ENCODE measurements around the gene GMCL2. TPM values are rescaled to one million over a fixed set of nuclear protein-coding genes. Genes with fewer than 3 reads are reported as not detected.

The GMCL2 gene
- total and polyA plus RNA-seq, 9 of the 15 experiments (the other 6 are each of a cell fraction or from before 2014, with no cell fraction given): 0.04 TPM; not detected in 8

DNA sequence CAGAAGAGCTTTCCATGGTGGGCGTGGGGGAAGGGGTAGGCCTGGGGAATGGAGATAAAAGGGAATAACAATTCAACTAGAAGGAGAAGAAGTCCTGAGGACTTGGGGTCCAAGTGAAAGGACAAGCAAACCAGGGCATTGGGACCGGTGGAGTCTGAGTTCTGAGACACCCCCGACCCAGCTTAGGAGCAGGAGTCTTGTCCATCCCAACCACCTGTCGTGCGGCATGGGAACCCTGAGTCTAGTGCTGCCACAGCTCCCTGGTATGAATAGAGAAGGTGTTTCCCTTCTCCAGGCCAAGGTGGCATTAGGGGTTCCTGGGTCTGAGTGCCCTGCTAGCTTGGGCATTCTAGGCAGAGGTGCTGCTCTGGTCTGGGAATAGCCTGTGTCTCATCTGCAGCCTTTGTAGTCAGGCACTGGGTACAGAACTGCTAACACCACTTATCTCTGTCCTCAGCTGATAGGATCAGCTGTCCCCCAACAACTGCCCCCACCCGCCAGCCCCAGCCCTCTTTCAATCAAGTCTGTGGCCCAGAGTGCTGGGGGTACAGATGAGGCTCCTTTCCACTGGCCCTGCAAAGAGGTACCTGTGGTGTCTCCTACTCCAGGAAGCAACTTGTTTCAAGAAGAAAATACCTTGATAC lies 27.1 kb upstream of the GMCL2 start:
- POLR2A ChIA-PET: interaction anchor here (0.6 to 12.7 kb wide), 15 partner anchors 10 to 549 kb away, joined by 3 to 162 read pairs (median 3); partner anchors contain the start of genes HNRNPAB and PHYKPL
- peaks cover 0 to 14% of the 10 kb centered on the region in 2 experiments; a peak in 3 of 5 replicates for H3K4me1 ChIP-seq (replicated peaks in 1 of 2; ENCODE audit: control insufficient read depth in 2 of 2, insufficient read depth in 2 of 2, low read length in 2 of 2)
- 74% methylated on average over 6 of the region's 6 CpGs for WGBS (ENCODE audit: insufficient coverage, low coverage, missing lambda C conversion rate)

More for the DNA sequence above, 27.1 kb upstream of the GMCL2 start:
- in situ Hi-C loops (cut with MboI) (no loop called here), intact Hi-C loops (cut with micrococcal nuclease) (no loop called here)
- H3K27ac ChIP-seq (ENCODE audit: extremely low read depth, low read depth, low read length): peak overlapping the region; percentile 22; the same call in 1 of the 3 replicates
- H2AFZ ChIP-seq (ENCODE audit: low read depth, low read length): no peak overlapping the region
- H3K9me1 ChIP-seq (ENCODE audit: control insufficient read depth, insufficient read depth, low read length): no peaks in the 10 kb centered on the region
- no peak for TF ChIP-seq ZBTB5 (IDR thresholded peaks at IDR 0.05)
- TF ChIP-seq POLR2G (IDR thresholded peaks at IDR 0.05; ENCODE audit: low read depth, low read length): peak; percentile 50; the same call in 1 of the 2 replicates
- peak; percentile 24 for TF ChIP-seq SUPT5H (IDR thresholded peaks at IDR 0.05)
- peak; percentile 46; the same call in 1 of the 2 replicates for TF ChIP-seq POLR2AphosphoS5 (IDR thresholded peaks at IDR 0.05; ENCODE audit: control insufficient read depth, insufficient read depth, low read depth, low read length)
- no peak for TF ChIP-seq HOXB6 (CRISPR knock-in tag; IDR thresholded peaks at IDR 0.05; ENCODE audit: borderline replicate concordance)
- 0 out of 2 replicates have a peak, but pooled peaks have one; percentile 28 for TF ChIP-seq ZNF431 (CRISPR knock-in tag; IDR thresholded peaks at IDR 0.05)
- peak; percentile 27; the same call in 1 of the 2 replicates for TF ChIP-seq POLR2A (conservative IDR thresholded peaks at IDR 0.05)
- no peak for TF ChIP-seq MLX (CRISPR knock-in tag; conservative IDR thresholded peaks at IDR 0.05)
- no peak for TF ChIP-seq ZNF583 (CRISPR knock-in tag; IDR thresholded peaks at IDR 0.05)
- TF ChIP-seq EP400 (IDR thresholded peaks at IDR 0.05): no peak
- no peak for TF ChIP-seq OTX1 (CRISPR knock-in tag; IDR thresholded peaks at IDR 0.05)
- no peak for TF ChIP-seq TCF3 (CRISPR knock-in tag; IDR thresholded peaks at IDR 0.05)
- DNase-seq (ENCODE audit: extremely low read depth in 1 of 4, low spot score in 3 of 4) (no peak), ATAC-seq (no peak), FAIRE-seq (no peak)
- H3K4me3 ChIP-seq: no peak overlapping the region
- peaks cover 89% of the 10 kb centered on the region for H3K36me3 ChIP-seq (ENCODE audit: control insufficient read depth, insufficient read depth, low read length)
- H3K9me3 ChIP-seq (replicated peaks; ENCODE audit: control insufficient read depth, insufficient read depth, low read depth, low read length): no peaks in the 10 kb centered on the region
- peaks cover 37% of the 10 kb centered on the region for H4K20me1 ChIP-seq (replicated peaks; ENCODE audit: control insufficient read depth, insufficient read depth, low read length)
- H3K79me2 ChIP-seq (ENCODE audit: control insufficient read depth, insufficient read depth, low read length): peaks cover 6% of the 10 kb centered on the region
- no peak overlapping the region; a peak in 1 of 4 replicates for H3K9ac ChIP-seq (ENCODE audit: insufficient read depth in 1 of 2, low read depth in 2 of 2, low read length in 2 of 2)
- H3K27me3 ChIP-seq (ENCODE audit: control insufficient read depth in 2 of 2, insufficient read depth in 2 of 2, low read length in 2 of 2): no peaks in the 10 kb centered on the region
- no peak overlapping the region for H3K4me2 ChIP-seq (ENCODE audit: insufficient read depth, low read length)
- BruUV-seq (replicated peaks): no TSS peak
- CTCF ChIA-PET (ENCODE audit: low intra/inter-chr PET ratio): no interaction called here

All from K562 (cell line).